ENCODE measurements around the gene USP22.
"Not testable (repeated sequence)": the region's sequence is repeated elsewhere in the genome, so short reads cannot be mapped to it uniquely, and the experiment has no call there.

Gene USP22

GRCh38 chr17:20989991-20990855 is 52.6 kb downstream of the USP22 start:
- DNase-seq (ENCODE audit: low read depth in 4 of 4, low spot score in 1 of 4): no peak

- no peak for DNase-seq (ENCODE audit: low read depth in 4 of 4, low spot score in 1 of 4)
Observed at GRCh38 chr17:20989481-20989880, 53.3 kb downstream of the USP22 start.

- no peak for DNase-seq (ENCODE audit: low read depth in 4 of 4, low spot score in 1 of 4)
Observed at GRCh38 chr17:20988896-20989295, 53.9 kb downstream of the USP22 start.

- no peak for DNase-seq (ENCODE audit: low read depth in 4 of 4, low spot score in 1 of 4)
Observed at GRCh38 chr17:20988001-20988636, 54.7 kb downstream of the USP22 start.

- DNase-seq (ENCODE audit: low read depth in 4 of 4, low spot score in 1 of 4): no peak
Observed at GRCh38 chr17:20987511-20987910, 55.3 kb downstream of the USP22 start.

GRCh38 chr17:20986767-20987510 is 55.9 kb downstream of the USP22 start:
- DNase-seq (ENCODE audit: low read depth in 4 of 4, low spot score in 1 of 4): no peak

- DNase-seq (ENCODE audit: low read depth in 4 of 4, low spot score in 1 of 4): no peak
Observed at GRCh38 chr17:20983359-20983637, 59.5 kb downstream of the USP22 start.

GRCh38 chr17:20982589-20983358 is 60.0 kb downstream of the USP22 start:
- no peak for DNase-seq (ENCODE audit: low read depth in 4 of 4, low spot score in 1 of 4)

GRCh38 chr17:20981046-20981920 is 61.5 kb downstream of the USP22 start:
- no peak for DNase-seq (ENCODE audit: low read depth in 4 of 4, low spot score in 1 of 4)

GRCh38 chr17:20979792-20980083 is 63.1 kb downstream of the USP22 start:
- no peak for DNase-seq (ENCODE audit: low read depth in 4 of 4, low spot score in 1 of 4)

GRCh38 chr17:20979007-20979791 is 63.6 kb downstream of the USP22 start:
- not testable (repeated sequence) for DNase-seq (ENCODE audit: low read depth in 4 of 4, low spot score in 1 of 4)

GRCh38 chr17:20977609-20978253 is 65.1 kb downstream of the USP22 start:
- DNase-seq (ENCODE audit: low read depth in 4 of 4, low spot score in 1 of 4): not testable (repeated sequence)

GRCh38 chr17:20975566-20975965 is 67.2 kb downstream of the USP22 start:
- no peak for DNase-seq (ENCODE audit: low read depth in 4 of 4, low spot score in 1 of 4)

GRCh38 chr17:20970329-20970728 is 72.5 kb downstream of the USP22 start:
- DNase-seq (ENCODE audit: low read depth in 4 of 4, low spot score in 1 of 4): no peak

GRCh38 chr17:20968913-20969616 is 73.7 kb downstream of the USP22 start:
- DNase-seq (ENCODE audit: low read depth in 4 of 4, low spot score in 1 of 4): no peak

GRCh38 chr17:20967776-20968175 is 75.0 kb downstream of the USP22 start:
- no peak for DNase-seq (ENCODE audit: low read depth in 4 of 4, low spot score in 1 of 4)

- DNase-seq (ENCODE audit: low read depth in 4 of 4, low spot score in 1 of 4): no peak
Observed at GRCh38 chr17:20966870-20967269, 75.9 kb downstream of the USP22 start.

GRCh38 chr17:20965492-20965891 is 77.3 kb downstream of the USP22 start:
- no peak for DNase-seq (ENCODE audit: low read depth in 4 of 4, low spot score in 1 of 4)

- no peak for DNase-seq (ENCODE audit: low read depth in 4 of 4, low spot score in 1 of 4)
Observed at GRCh38 chr17:20961586-20961985, 81.2 kb downstream of the USP22 start.

All from stimulated activated CD4-positive, alpha-beta T cell treated with anti-CD3 and anti-CD28 coated beads, Interleukin-1b, Interleukin-23, amount 100 ng/mL, for 24 hours (primary cell).